AG09319 (cell line): ENCODE results near the gene SGCE.
A peak's percentile ranks its signal among the peaks of the same experiment; 100 is the strongest.

ENCODE experiments used
- DNase-seq: peaks from one replicate; pipeline ENCODE4 v3.0.0-alpha.2; 2010; ENCODE audit warnings: low read depth; ENCODE audit errors: extremely low read depth
- CTCF ChIP-seq: IDR thresholded peaks from 2 replicates; pipeline ENCODE4 v1.5.1; 2011; ENCODE audit warnings: low read depth, mild to moderate bottlenecking, inconsistent platforms, low read length, moderate library complexity

SGCE gene

GRCh38 chr7:94634502-94634901 is 21.4 kb downstream of the SGCE start:
- DNase-seq: no peak
- no peak for TF ChIP-seq CTCF

GRCh38 chr7:94633687-94634086 is 22.2 kb downstream of the SGCE start:
- no peak for DNase-seq

GRCh38 chr7:94633014-94633341 is 23.0 kb downstream of the SGCE start:
- TF ChIP-seq CTCF: no peak
- DNase-seq: no peak

More at GRCh38 chr7:94633687-94634086, 22.2 kb downstream of the SGCE start:
- TF ChIP-seq CTCF: no peak

GRCh38 chr7:94632338-94633013 is 23.5 kb downstream of the SGCE start:
- TF ChIP-seq CTCF: no peak
- peak; percentile 57 for DNase-seq

- no peak for DNase-seq
Measured at GRCh38 chr7:94630855-94631254, 25.1 kb downstream of the SGCE start.

GRCh38 chr7:94623820-94624219 is 32.1 kb downstream of the SGCE start:
- no peak for DNase-seq
- no peak for TF ChIP-seq CTCF

More at GRCh38 chr7:94630855-94631254, 25.1 kb downstream of the SGCE start:
- TF ChIP-seq CTCF: no peak

GRCh38 chr7:94621120-94621519 is 34.8 kb downstream of the SGCE start:
- DNase-seq: no peak
- no peak for TF ChIP-seq CTCF
